22Rv1 (cell line): ENCODE measurements around the gene PITPNB.

ENCODE experiments used
- H3K27ac ChIP-seq: fragments of 450-650 bp; 2 replicates; pipeline ENCODE4 v1.5.1; 2017
- ZFX ChIP-seq: fragments of 450-650 bp; IDR thresholded peaks from 2 replicates; pipeline ENCODE4 v1.6.1; 2017; ENCODE audit warnings: antibody characterized with exemption, borderline replicate concordance
- TF ChIP-seq, protein P1 (sequence below): fragments of 450-650 bp; IDR thresholded peaks from 2 replicates; pipeline ENCODE4 v1.5.1; 2017; ENCODE audit warnings: mild to moderate bottlenecking

The PITPNB gene

DNA sequence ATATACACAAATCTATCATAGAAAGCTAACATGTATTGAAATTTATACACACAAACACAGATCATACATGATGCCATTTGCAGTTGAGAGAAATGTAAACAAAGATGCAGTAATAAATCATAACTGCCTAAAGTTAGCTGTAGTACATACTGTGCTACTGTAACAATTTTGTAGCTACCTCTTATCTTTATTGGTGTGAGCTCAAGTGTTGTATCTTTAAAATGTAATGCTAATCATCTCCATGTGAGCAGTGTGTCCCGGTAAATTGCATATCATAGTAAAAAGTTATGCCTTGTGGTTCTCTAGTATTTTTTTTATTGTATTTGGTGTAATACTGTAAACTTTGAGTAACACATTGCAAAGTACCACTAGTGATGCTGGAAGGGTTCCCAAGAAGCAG is 16.8 kb upstream of the PITPNB start:
- TF ChIP-seq, protein P1, sequence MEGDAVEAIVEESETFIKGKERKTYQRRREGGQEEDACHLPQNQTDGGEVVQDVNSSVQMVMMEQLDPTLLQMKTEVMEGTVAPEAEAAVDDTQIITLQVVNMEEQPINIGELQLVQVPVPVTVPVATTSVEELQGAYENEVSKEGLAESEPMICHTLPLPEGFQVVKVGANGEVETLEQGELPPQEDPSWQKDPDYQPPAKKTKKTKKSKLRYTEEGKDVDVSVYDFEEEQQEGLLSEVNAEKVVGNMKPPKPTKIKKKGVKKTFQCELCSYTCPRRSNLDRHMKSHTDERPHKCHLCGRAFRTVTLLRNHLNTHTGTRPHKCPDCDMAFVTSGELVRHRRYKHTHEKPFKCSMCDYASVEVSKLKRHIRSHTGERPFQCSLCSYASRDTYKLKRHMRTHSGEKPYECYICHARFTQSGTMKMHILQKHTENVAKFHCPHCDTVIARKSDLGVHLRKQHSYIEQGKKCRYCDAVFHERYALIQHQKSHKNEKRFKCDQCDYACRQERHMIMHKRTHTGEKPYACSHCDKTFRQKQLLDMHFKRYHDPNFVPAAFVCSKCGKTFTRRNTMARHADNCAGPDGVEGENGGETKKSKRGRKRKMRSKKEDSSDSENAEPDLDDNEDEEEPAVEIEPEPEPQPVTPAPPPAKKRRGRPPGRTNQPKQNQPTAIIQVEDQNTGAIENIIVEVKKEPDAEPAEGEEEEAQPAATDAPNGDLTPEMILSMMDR, result no peak
- no peak for TF ChIP-seq ZFX
- no peak overlapping the region for H3K27ac ChIP-seq

DNA sequence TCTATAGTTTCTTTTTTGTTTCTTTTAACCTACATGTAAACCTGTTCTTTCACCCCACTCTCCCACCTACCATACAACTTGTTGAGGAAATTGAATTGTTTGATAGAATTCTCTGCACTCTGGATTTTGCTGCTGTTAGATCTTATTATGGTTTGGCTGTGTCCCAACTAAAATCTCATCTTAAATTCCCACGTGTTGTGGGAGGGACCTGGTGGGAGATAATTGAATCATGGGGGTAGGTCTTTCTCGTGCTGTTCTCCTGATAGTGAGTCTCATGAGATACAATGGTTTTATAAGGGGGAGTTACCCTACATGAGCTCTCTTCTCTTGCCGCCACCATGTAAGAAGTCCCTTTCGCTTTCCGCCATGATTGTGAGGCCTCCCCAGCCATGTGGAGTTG is 15.0 kb upstream of the PITPNB start:
- no peak for TF ChIP-seq ZFX
- TF ChIP-seq, protein P1, result no peak
- no peak overlapping the region for H3K27ac ChIP-seq

DNA sequence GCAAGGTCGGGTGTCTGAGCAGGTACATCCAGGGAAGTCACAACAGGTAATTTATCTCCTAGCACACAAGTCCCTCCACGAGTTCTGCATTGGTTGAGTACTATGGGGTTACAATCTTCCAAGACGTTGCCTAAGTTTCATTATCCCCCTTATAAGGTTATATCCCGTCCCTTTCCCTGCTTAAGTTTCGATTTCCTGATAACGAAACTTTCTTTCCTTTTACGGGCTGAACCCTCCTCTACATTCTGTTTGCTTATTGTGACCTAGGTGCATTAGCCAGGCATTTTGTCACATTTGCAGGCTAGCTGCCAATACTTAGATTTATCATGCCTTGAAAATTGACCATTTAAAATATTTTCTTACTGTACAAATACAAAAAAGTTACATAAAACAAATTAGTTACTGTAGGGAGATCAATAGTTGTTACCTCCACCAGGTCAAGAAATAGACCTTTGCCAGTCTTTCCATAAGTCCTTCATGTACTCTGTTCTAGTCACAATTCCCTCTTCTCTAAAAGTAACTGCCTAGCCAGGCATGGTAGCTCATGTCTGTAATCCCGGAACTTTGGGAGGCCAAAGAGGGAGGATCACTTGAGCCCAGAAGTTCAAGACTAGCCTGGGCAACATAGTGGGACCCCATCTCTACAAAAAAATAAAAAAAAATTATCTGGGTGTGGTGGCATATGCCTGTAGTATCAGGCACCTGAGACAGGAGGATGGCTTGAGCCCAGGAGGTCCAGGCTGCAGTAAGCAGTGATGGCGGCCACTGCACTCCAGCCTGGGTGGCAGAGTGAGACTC is 14.3 kb upstream of the PITPNB start:
- H3K27ac ChIP-seq, result no peak overlapping the region
- TF ChIP-seq ZFX, result no peak

DNA sequence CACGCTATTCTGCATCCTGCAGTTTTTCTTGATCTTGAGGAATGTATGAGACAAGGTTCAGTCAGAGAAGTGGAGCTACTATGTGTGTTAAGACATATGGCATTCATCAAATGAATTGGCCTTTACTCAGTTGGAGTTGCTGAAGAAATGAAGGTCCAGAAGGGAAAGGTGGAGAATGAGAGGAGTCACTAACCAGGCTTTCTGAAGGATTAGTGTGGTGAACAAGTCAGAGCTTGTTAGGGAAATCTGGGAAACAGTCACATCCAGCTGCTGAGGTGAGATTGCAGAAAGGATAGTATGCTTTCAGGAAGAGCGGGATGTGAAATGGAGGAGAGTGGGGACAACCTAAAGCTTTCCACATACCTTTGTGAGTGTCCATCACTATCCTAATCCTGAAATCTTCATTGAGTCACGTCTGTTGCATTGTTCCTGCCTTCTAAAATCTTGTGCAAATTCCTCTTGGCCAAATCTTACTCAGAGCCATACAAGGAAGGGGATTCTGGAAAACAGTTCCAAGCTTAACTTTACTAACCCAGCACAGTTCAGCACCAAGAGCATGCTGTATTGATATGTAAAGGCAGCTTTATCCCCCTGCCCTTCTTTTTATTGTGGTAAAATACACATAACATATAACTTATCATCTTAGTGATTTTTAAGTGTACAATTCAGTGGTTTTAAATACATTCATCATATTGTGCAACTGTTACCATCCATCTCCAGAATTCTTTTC is 11.4 kb upstream of the PITPNB start:
- TF ChIP-seq, protein P1, result no peak
- no peak for TF ChIP-seq ZFX

DNA sequence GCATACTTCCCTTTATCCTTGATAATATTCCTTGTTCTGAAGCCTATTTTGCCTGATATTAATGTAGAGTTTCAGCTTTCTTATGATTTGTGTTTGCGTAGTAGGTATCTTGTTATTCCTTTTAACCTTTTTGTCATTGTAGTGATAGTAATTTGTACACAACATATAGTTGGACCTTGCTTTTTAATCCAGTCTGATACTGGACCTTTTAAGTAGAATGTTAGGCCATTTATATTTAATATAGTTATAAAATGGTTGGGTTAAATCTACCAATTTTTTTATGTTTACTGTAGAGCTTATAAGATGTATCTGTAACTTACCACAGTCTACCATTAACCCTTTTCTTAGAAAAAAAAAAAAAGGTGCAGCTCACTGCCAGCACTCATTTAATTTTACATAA is 8.6 kb upstream of the PITPNB start:
- no peak overlapping the region for H3K27ac ChIP-seq
- TF ChIP-seq ZFX, result no peak
- TF ChIP-seq, protein P1, result no peak

More for the DNA sequence above, 11.4 kb upstream of the PITPNB start:
- H3K27ac ChIP-seq, result no peak overlapping the region

DNA sequence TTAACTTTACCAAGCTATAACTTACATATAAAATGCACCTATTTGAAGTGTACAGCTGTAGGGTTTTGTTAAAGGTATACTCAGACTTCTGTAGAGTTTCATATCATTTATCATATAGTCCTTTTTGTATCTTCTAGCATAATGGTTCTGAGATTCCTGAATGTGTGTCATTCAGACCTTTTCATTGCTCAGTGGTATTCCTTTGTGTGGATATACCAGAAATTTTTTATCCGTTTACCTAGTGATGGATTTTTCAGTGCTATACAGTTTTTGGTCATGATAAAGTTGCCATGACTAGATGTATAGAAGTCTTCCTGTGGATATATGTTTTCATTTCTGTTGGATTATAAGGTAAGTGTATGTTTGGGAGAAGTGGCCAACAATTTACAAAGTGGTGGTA is 6.3 kb upstream of the PITPNB start:
- TF ChIP-seq, protein P1, result no peak
- no peak for TF ChIP-seq ZFX
- H3K27ac ChIP-seq, result no peak overlapping the region

DNA sequence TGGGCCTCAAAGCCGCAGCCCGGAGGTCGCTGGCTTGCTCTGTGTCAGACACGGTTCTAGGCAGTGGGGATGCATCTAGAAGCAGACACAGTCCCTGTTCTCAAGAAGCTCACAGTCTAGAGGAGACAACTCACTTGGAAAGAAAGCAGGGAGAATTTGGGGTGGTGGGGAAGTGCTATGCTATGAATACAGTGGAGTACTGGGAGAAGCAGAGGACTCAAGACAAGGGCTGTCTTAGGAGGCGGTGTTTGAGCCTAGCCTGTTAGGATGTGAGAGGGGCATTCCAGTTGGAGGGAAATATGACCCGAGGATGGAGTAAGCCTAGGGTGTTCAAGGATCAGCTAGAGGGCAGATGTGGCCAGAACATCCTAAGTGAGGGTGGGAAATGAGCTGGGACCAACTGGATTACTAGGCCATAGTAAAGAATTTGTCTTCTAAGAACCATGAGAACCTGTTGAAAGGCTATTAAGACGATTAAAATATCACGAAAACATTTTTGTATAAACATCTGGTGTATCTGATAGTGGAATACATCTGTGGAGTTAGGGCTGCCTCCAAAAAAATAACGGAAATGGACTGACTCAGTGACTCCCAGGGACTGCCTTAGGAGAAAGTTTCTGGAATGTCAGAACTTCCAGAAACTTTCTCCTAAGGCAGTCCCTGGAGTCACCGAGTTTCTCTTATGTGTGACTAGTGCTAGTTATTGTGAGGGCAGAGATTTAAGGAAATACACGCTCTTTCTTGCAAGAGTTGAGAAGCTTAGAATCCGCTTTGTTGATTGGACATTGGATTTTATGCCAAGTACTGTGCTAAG is 1.1 kb upstream of the PITPNB start:
- no peak for TF ChIP-seq ZFX
- TF ChIP-seq, protein P1, result 0 out of 2 replicates have a peak, but pooled peaks have one; percentile 15

More for the DNA sequence above, 1.1 kb upstream of the PITPNB start:
- H3K27ac ChIP-seq, result peak overlapping the region; percentile 90
